Renal cortex interstitium (tissue), 11 donors: ENCODE data around the gene MACROD2. TPM values are rescaled to one million over a fixed set of nuclear protein-coding genes. Genes with fewer than 3 reads are reported as not detected.
"Not testable (repeated sequence)": the region's sequence is repeated elsewhere in the genome, so short reads cannot be mapped to it uniquely, and the experiment has no call there.

Experiments
- DNase-seq, 11 donors: peaks; one replicate each; pipeline ENCODE4 v3.0.0-alpha.2; 2013; ENCODE audit warnings: low read depth in 9 of 11, low spot score in 4 of 11; ENCODE audit errors: extremely low read depth in 1 of 11
- polyA plus RNA-seq, 3 donors: library from polyadenylated mRNA; unstranded; fragments of 120-200 nt; gene quantifications; one replicate each; pipeline ENCODE4 v1.2.1, GENCODE V29; 2013; ENCODE audit not compliant: insufficient read length in 3 of 3

The MACROD2 gene
- polyA plus RNA-seq, 3 donors = 12.2 to 14.6 (median 14.0) TPM

GRCh38 chr20:15185913-15186312 is 1190.6 kb downstream of the MACROD2 start:
- DNase-seq = no peak

GRCh38 chr20:15187612-15188011 is 1192.3 kb downstream of the MACROD2 start:
- DNase-seq = no peak

GRCh38 chr20:15188415-15188814 is 1193.1 kb downstream of the MACROD2 start:
- DNase-seq = no peak

DNA sequence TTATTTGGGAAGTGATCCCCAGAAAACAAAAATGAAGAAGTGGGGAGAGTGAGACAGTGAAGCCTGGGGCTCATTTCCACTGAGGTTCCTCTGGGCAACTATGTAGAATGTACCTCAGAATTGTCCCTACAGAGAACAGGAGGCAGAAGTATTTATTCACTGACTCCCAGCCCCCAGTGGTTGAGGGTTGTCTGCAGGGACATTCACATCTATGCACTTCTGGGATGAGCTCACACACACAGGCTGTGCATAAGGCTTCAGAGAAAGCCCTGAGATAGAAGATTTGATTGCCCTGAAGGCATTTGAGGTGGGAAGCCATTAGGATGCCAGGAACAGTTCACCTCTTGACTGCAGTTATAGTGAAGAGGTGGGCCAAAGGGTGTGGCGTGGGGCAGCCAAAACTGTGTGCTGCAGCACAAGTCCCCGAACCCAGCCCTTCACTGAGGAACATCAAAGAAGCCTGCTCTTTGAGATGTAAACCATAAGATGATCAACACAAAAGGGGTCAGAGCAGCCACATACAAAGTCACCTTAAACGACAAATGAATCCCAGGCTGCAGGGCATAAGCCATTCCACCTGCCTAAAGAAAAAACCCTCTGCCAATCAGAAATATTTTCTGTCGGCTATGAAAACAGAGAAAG is 1195.9 kb downstream of the MACROD2 start:
- DNase-seq = no peak

DNA sequence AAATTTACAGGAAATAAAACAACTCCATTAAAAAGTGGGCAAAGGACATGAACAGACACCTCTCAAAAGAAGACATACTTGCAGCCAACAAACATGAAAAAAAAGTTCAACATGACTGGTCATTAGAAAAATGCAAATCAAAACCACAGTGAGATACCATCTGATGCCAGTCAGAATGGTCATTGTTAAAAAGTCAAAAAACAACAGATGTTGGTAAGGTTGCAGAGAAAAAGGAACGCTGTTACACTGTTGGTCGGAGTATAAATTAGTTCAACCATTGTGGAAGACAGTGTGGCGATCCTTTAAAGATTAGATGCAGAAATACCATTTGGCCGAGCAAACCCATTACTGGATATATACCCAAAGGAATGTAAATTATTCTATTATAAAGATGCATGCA is 1200.1 kb downstream of the MACROD2 start:
- no peak for DNase-seq

- DNase-seq = no peak
Measured at GRCh38 chr20:15196547-15197255, 1201.4 kb downstream of the MACROD2 start.

DNA sequence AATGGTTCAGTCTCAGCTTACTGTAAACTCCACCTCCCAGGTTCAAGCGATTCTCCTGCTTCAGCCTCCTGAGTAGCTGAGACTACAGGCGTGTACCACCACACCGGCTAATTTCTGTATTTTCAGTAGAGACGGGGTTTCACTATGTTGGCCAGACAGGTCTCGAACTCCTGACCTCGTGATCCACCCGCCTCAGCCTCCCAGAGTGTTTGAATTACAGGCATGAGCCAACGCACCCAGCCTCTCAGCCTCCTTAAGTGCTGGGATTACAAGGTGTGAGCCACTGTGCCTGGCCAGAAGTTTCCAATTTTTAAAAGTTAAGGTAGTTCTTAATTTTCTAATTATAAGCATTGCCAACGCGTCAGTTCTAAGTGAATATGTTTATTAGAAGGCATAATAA is 1202.7 kb downstream of the MACROD2 start:
- not testable (repeated sequence) for DNase-seq

DNA sequence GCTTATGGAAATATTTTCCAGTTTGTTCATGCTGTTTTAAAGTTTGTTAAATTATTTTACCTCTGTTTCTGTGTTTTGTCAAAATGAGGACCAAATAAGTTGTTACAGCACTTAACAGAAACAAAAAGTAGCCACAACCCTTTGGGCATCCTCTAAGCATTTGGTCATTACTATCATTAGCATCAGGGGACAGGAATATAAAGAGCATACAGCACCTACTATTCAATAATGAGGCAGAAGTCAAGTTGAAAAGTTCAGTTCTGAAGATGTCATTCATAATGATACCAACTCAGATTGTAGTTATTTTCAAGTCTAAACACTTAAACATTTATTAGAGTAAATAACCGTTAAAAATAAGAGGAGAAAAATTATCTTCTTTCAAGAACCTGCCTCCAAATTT is 1204.4 kb downstream of the MACROD2 start:
- no peak for DNase-seq

DNA sequence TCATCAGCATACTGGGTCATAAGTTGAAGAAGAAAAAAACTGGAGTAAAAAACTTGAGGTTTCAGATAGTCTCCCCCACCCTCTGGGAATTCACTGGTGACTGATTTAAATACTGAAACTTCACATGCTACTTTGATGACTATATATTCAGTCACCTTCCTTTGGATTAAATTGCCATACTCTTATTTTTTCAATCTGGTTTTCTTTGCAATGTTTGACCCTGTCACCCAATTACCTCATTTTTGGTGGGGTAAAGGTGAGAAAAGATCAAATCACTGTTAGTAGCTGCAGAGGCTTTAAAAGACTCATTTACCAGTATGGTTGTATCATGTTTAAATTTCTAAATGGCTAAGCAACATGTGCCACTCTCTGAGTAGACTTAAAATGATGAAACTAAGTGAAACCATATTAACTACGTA is 1204.8 kb downstream of the MACROD2 start:
- DNase-seq = no peak

- DNase-seq = no peak
Measured at GRCh38 chr20:15201602-15202001, 1206.3 kb downstream of the MACROD2 start.

GRCh38 chr20:15204234-15204633 is 1208.9 kb downstream of the MACROD2 start:
- DNase-seq = no peak

GRCh38 chr20:15205028-15205427 is 1209.7 kb downstream of the MACROD2 start:
- DNase-seq = no peak

- DNase-seq = no peak
Measured at GRCh38 chr20:15205719-15206118, 1210.4 kb downstream of the MACROD2 start.

DNA sequence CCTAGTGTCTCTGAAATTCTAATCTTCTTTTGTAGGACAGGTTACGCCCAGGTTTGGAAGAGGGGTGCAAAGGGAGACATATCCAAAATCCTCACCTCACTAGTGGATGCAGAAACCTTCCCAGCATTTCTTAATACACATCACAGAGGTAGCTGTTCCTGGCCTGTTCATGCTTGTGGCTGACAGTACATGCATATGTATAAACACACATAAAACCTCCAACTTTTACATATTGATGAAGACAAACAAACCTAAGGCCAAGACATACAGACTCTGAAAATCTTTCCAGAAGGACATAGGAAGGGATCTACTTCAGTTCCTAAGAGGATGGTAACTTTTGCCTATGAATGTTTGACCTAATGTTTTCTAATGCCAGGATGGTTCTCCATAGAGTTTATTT is 1214.2 kb downstream of the MACROD2 start:
- no peak for DNase-seq

- no peak for DNase-seq
Measured at GRCh38 chr20:15214051-15214450, 1218.7 kb downstream of the MACROD2 start.

DNA sequence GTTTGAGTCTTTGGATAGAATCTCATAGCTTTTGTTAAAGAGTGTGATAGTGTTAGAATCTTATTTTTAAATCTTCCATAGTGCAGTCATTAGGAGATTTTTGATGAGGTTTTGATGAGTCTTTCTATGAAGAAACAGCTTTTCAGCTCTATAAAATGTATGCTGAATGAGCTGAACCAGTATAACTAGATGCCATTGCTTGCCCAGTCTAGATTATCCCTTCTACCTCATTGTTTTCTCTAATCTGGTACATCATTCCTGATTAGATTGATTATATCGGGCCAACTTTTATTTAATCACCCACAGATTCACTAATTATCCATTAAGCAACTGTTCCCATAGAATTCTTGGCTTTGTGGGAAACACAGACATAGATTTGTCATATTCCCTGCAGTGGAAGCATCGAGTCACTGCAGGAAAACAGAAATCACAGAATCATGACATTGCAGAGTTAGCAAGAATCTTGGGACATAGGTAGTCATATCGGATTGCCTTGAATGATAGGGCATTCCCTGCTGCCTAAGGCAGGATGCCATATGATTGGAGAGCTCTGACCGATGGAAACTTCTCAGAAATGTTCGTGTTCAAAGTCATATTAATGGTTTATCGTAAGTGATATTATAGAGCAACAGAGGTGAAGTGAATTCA is 1224.8 kb downstream of the MACROD2 start:
- DNase-seq = no peak

- no peak for DNase-seq
Measured at GRCh38 chr20:15220778-15221565, 1225.7 kb downstream of the MACROD2 start.

DNA sequence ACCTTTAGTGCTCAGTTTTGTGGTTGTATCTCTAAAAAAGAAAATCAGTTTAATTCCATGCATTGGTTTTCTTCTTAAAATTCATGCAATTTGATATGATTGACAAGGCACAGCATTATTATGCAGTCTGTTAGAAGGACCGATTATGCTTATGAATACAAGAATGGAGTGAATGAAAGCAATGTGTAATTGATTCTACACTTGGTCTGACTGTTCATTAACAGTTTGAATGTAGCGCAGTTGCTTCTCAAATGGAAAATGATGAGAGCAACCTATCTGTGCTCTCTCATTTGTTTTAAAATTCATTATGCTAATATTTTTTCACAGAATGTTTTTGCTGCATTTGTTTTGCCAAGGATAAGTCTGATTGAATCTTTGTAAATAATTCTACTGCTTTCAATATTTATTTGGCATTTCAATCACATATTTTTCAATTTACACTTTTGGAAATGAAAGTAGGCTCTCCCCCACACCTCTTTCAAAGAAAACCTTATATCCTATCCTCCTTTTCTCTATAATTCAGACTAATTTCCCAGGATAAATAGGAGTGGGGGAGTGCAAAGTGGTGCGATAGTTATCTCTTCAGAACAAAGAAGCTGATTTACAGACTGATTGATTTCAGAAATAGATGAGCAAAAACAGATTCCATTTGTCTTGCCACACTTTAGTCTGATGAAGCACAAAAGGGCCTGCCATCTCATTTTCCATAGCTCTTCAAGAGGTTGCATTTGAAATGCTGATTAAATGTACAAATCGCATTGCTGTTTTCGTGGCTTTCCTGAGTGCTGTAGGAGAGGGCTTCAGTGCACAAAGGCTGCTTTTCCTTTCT is 1227.4 kb downstream of the MACROD2 start:
- DNase-seq = no peak

- no peak for DNase-seq
Measured at GRCh38 chr20:15224199-15224598, 1228.9 kb downstream of the MACROD2 start.
